ENCODE results near the gene SCAPER.

The SCAPER gene

DNA sequence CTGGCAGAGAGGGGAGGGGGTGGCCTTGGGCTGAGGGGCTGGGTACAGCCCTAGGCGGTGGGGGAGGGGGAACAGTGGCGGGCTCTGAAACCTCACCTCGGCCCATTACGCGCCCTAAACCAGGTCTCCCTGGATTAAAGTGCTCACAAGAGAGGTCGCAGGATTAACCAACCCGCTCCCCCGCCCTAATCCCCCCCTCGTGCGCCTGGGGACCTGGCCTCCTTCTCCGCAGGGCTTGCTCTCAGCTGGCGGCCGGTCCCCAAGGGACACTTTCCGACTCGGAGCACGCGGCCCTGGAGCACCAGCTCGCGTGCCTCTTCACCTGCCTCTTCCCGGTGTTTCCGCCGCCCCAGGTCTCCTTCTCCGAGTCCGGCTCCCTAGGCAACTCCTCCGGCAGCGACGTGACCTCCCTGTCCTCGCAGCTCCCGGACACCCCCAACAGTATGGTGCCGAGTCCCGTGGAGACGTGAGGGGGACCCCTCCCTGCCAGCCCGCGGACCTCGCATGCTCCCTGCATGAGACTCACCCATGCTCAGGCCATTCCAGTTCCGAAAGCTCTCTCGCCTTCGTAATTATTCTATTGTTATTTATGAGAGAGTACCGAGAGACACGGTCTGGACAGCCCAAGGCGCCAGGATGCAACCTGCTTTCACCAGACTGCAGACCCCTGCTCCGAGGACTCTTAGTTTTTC is 563.6 kb downstream of the SCAPER start:
- Histone ChIP-seq H3K9me3 (ENCODE audit: control insufficient read depth, low read length) (no peaks in the 10 kb centered on the region), H3K4me3 (ENCODE audit: low read length) (no peak overlapping the region), H3K36me3 (ENCODE audit: control insufficient read depth, insufficient read depth, low read length) (no peaks in the 10 kb centered on the region), H3K9ac (ENCODE audit: low read length) (no peak overlapping the region), H3K4me1 (ENCODE audit: control insufficient read depth, insufficient read depth, low read length) (peaks cover 71% of the 10 kb centered on the region), H3K27me3 (ENCODE audit: control insufficient read depth, insufficient read depth, low read length) (peaks cover 99% of the 10 kb centered on the region)

GRCh38 chr15:76340803-76341365 is 564.3 kb downstream of the SCAPER start:
- H3K27me3 ChIP-seq (ENCODE audit: control insufficient read depth, insufficient read depth, low read length) = peaks cover 99% of the 10 kb centered on the region
- no peaks in the 10 kb centered on the region for H3K36me3 ChIP-seq (ENCODE audit: control insufficient read depth, insufficient read depth, low read length)
- H3K4me1 ChIP-seq (ENCODE audit: control insufficient read depth, insufficient read depth, low read length) = peaks cover 70% of the 10 kb centered on the region
- no peak overlapping the region for H3K9ac ChIP-seq (ENCODE audit: low read length)
- H3K4me3 ChIP-seq (ENCODE audit: low read length) = no peak overlapping the region
- H3K9me3 ChIP-seq (ENCODE audit: control insufficient read depth, low read length) = no peaks in the 10 kb centered on the region

- H3K9ac ChIP-seq (ENCODE audit: low read length) = no peak overlapping the region
Observed at GRCh38 chr15:76340198-76340802, 564.8 kb downstream of the SCAPER start.

GRCh38 chr15:76339305-76340197 is 565.6 kb downstream of the SCAPER start:
- peaks cover 69% of the 10 kb centered on the region for H3K4me1 ChIP-seq (ENCODE audit: control insufficient read depth, insufficient read depth, low read length)

More at GRCh38 chr15:76340198-76340802, 564.8 kb downstream of the SCAPER start:
- H3K9me3 ChIP-seq (ENCODE audit: control insufficient read depth, low read length) = no peaks in the 10 kb centered on the region
- peaks cover 99% of the 10 kb centered on the region for H3K27me3 ChIP-seq (ENCODE audit: control insufficient read depth, insufficient read depth, low read length)
- H3K4me1 ChIP-seq (ENCODE audit: control insufficient read depth, insufficient read depth, low read length) = peaks cover 69% of the 10 kb centered on the region
- H3K36me3 ChIP-seq (ENCODE audit: control insufficient read depth, insufficient read depth, low read length) = no peaks in the 10 kb centered on the region
- no peak overlapping the region for H3K4me3 ChIP-seq (ENCODE audit: low read length)

GRCh38 chr15:76338486-76339304 is 566.4 kb downstream of the SCAPER start:
- H3K9ac ChIP-seq (ENCODE audit: low read length) = peak overlapping the region; percentile 12
- H3K9me3 ChIP-seq (ENCODE audit: control insufficient read depth, low read length) = no peaks in the 10 kb centered on the region
- peaks cover 69% of the 10 kb centered on the region for H3K4me1 ChIP-seq (ENCODE audit: control insufficient read depth, insufficient read depth, low read length)
- no peak overlapping the region for H3K4me3 ChIP-seq (ENCODE audit: low read length)
- H3K27me3 ChIP-seq (ENCODE audit: control insufficient read depth, insufficient read depth, low read length) = peaks cover 100% of the 10 kb centered on the region
- no peaks in the 10 kb centered on the region for H3K36me3 ChIP-seq (ENCODE audit: control insufficient read depth, insufficient read depth, low read length)

More at GRCh38 chr15:76339305-76340197, 565.6 kb downstream of the SCAPER start:
- no peaks in the 10 kb centered on the region for H3K9me3 ChIP-seq (ENCODE audit: control insufficient read depth, low read length)
- peaks cover 100% of the 10 kb centered on the region for H3K27me3 ChIP-seq (ENCODE audit: control insufficient read depth, insufficient read depth, low read length)
- H3K36me3 ChIP-seq (ENCODE audit: control insufficient read depth, insufficient read depth, low read length) = no peaks in the 10 kb centered on the region
- H3K4me3 ChIP-seq (ENCODE audit: low read length) = no peak overlapping the region
- peak overlapping the region; percentile 12 for H3K9ac ChIP-seq (ENCODE audit: low read length)

DNA sequence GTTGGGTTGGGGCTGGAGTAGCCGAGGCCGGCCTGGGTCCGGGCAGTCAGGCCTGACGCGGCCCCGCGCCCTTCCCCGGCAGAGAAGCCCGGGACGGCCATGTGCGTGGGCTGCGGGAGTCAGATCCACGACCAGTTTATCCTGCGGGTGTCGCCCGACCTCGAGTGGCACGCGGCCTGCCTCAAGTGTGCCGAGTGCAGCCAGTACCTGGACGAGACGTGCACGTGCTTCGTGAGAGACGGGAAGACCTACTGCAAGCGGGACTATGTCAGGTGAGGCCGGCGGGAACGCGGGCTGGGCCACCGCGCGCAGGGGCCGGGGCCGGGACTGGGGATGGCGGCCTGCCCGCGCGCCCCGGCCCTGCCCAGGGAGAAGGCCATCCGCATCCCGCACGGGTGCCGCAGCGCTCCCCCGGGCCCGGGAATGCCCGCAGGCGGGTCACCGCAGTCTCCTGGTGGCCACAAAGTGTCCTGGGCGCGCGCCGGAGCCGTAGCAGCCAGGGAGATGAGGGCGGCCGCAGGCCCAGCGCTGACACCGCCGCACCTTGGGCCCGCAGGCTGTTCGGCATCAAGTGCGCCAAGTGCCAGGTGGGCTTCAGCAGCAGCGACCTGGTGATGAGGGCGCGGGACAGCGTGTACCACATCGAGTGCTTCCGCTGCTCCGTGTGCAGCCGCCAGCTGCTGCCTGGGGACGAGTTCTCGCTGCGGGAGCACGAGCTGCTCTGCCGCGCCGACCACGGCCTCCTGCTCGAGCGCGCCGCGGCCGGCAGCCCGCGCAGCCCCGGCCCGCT is 567.2 kb downstream of the SCAPER start:
- no peak overlapping the region for H3K4me3 ChIP-seq (ENCODE audit: low read length)
- peaks cover 67% of the 10 kb centered on the region for H3K4me1 ChIP-seq (ENCODE audit: control insufficient read depth, insufficient read depth, low read length)
- H3K9ac ChIP-seq (ENCODE audit: low read length) = peak overlapping the region; percentile 3
- H3K9me3 ChIP-seq (ENCODE audit: control insufficient read depth, low read length) = no peaks in the 10 kb centered on the region
- no peaks in the 10 kb centered on the region for H3K36me3 ChIP-seq (ENCODE audit: control insufficient read depth, insufficient read depth, low read length)
- peaks cover 100% of the 10 kb centered on the region for H3K27me3 ChIP-seq (ENCODE audit: control insufficient read depth, insufficient read depth, low read length)

GRCh38 chr15:76337059-76337695 is 568.0 kb downstream of the SCAPER start:
- peaks cover 60% of the 10 kb centered on the region for H3K4me1 ChIP-seq (ENCODE audit: control insufficient read depth, insufficient read depth, low read length)
- peaks cover 98% of the 10 kb centered on the region for H3K27me3 ChIP-seq (ENCODE audit: control insufficient read depth, insufficient read depth, low read length)
- no peak overlapping the region for H3K4me3 ChIP-seq (ENCODE audit: low read length)

DNA sequence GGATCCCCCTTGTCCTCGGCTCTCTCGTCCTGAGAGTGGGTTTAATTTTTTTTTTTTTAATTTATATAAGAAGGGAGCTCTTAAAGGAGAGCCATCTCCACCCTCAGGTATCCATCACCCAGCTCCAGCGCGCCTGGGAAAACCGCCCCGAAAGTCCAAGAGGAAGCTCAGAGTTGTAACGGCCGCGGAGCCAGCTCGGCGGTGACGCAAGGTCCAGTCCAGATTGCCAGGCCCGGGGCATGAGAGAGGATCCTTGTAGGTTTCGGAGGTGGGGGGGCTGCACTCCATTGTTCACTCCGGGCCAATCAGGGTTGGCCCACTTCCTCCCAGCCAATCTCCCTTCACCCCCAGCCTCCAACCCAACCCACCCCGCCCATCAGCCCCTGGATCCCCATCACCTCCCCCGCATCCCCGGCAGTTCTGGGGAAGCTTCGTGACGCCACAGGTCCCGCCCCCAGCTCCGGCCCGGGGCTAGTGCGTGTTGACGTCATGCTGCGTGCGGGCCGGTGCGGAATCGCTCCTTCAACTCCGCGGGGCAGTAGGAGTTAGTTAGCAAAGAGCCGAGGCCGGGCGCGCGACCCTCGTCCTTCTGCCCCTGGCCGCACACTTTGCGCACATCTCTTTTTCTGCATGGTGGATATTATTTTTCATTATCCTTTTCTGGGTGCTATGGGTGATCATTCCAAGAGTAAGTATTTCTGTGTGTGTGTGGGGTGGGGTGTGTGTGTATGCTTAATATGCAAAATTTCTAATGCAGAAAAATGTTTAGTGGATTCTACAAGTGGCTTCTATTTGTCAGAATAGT is 568.7 kb downstream of the SCAPER start, which contains the start of gene ISL2:
TSS of gene ISL2 (plus strand) at position 520 of the 805 bp plus-strand sequence. CDS start at position 631, 111 bp downstream.
- no peaks in the 10 kb centered on the region for H3K36me3 ChIP-seq (ENCODE audit: control insufficient read depth, insufficient read depth, low read length)
- no peak within 1 kb of the TSS for H3K4me3 ChIP-seq (ENCODE audit: low read length)
- H3K27me3 ChIP-seq (ENCODE audit: control insufficient read depth, insufficient read depth, low read length) = peaks cover 91% of the 10 kb centered on the region
- H3K4me1 ChIP-seq (ENCODE audit: control insufficient read depth, insufficient read depth, low read length) = peaks cover 53% of the 10 kb centered on the region
- H3K9me3 ChIP-seq (ENCODE audit: control insufficient read depth, low read length) = no peaks in the 10 kb centered on the region
- H3K9ac ChIP-seq (ENCODE audit: low read length) = peak within 1 kb of the TSS; percentile 5

More at GRCh38 chr15:76337059-76337695, 568.0 kb downstream of the SCAPER start:
- Histone ChIP-seq H3K9ac (ENCODE audit: low read length) (peak overlapping the region; percentile 3), H3K36me3 (ENCODE audit: control insufficient read depth, insufficient read depth, low read length) (no peaks in the 10 kb centered on the region), H3K9me3 (ENCODE audit: control insufficient read depth, low read length) (no peaks in the 10 kb centered on the region)

DNA sequence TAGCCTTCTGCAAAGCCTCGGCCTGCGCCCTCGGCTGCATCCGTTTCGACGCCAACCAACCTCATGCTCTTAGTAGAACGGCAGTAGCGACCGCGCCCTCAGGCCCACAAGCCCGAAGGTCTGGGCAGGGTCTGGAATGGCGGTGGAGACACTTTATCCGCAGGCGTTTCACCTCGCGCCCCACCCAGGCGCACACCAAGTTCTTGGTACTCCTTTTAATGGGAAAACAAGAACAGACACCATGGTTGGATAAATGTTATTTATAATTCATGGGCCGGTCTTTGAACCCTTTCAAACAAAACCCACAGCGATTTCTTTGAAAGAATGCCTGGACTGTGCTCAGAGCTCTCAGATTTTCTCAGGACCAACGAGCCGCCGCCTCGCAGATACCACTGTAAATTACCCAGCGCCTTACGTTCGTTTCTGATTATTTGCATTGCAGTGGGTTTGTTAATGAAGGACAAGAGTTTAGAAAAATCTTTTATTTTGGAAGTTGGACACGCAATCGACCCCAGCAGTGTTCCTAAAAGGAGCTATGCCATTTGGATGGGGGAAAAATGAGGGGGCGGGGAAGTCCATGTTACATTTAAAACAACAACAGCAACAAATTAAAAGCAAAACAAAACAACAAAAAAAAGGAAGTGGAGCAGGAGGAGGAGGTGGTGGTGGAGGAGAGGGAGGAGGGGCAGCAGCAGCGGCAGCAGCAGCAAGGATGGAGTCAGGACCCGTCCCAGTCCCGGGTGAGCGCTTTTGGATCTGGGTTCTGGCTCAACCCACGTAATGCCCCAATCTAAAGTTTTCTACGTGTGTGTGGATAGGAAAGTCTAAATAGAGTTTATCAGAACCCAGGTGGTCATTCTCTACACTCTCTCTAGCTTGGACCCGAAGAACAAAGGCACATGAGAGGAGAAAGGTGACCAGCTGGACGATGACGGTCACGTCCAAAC is 569.6 kb downstream of the SCAPER start:
- Histone ChIP-seq H3K36me3 (ENCODE audit: control insufficient read depth, insufficient read depth, low read length) (no peaks in the 10 kb centered on the region), H3K9ac (ENCODE audit: low read length) (peak overlapping the region; percentile 5), H3K4me1 (ENCODE audit: control insufficient read depth, insufficient read depth, low read length) (peaks cover 47% of the 10 kb centered on the region), H3K27me3 (ENCODE audit: control insufficient read depth, insufficient read depth, low read length) (peaks cover 83% of the 10 kb centered on the region), H3K4me3 (ENCODE audit: low read length) (no peak overlapping the region), H3K9me3 (ENCODE audit: control insufficient read depth, low read length) (no peaks in the 10 kb centered on the region)

All from mucosa of stomach (tissue), 1 donor.